GM12864 (cell line): ENCODE measurements around the gene ACSM5.

ENCODE experiments used
- DNase-seq: peaks from one replicate; pipeline ENCODE4 v3.0.0-alpha.2; 2011; ENCODE audit warnings: low read depth
- H3K4me3 ChIP-seq: 2 replicates; pipeline ENCODE4 v1.5.1; 2011; ENCODE audit warnings: mild to moderate bottlenecking, low read depth, low read length, control low read depth
- TF ChIP-seq, protein P1 (sequence below): IDR thresholded peaks from 2 replicates; pipeline ENCODE4 v1.5.1; 2011; ENCODE audit warnings: low read depth, mild to moderate bottlenecking, moderate library complexity, low read length, control low read depth, inconsistent platforms; ENCODE audit errors: missing control alignments

ACSM5 gene

DNA sequence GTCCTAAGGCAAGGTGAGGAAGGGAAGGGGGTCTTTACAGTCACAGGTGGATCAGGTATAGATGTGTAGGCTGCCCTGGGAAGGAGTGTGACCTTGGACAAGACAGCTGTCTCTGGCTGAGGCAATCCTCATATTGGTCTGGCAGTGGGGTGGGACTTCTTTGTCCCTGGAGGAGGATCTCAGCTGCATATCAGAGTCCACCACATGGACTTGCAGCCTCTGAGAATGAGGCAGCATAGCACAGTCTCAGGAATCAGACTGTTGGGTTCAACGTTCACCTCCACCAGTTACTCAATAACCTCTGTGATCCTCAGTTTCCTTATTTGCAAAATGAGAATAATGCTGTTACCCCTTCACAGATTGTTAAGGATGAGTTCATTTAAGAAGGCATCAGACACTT is 75.4 kb downstream of the ACSM5 start:
- TF ChIP-seq, protein P1, sequence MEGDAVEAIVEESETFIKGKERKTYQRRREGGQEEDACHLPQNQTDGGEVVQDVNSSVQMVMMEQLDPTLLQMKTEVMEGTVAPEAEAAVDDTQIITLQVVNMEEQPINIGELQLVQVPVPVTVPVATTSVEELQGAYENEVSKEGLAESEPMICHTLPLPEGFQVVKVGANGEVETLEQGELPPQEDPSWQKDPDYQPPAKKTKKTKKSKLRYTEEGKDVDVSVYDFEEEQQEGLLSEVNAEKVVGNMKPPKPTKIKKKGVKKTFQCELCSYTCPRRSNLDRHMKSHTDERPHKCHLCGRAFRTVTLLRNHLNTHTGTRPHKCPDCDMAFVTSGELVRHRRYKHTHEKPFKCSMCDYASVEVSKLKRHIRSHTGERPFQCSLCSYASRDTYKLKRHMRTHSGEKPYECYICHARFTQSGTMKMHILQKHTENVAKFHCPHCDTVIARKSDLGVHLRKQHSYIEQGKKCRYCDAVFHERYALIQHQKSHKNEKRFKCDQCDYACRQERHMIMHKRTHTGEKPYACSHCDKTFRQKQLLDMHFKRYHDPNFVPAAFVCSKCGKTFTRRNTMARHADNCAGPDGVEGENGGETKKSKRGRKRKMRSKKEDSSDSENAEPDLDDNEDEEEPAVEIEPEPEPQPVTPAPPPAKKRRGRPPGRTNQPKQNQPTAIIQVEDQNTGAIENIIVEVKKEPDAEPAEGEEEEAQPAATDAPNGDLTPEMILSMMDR, result no peak
- H3K4me3 ChIP-seq, result no peak overlapping the region
- DNase-seq, result no peak

DNA sequence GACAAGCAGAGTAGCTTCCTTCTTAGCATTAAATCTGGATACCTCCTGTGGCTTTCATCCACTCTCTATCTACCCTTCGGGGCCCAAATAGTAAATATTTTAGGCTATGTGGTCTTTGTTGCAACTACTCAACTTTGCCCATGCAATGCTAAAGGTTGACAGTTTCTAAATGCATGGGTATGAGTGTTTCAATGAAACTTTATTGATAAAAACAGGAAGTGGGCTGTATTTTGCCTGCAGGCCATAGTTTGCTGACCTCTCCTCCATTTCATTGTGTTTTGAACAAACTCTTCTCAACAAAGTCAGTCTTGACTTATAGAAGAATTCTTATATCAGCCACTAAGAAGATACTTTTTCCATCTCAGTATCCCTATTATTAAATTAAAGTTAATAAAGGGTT is 76.1 kb downstream of the ACSM5 start:
- H3K4me3 ChIP-seq, result no peak overlapping the region
- TF ChIP-seq, protein P1, result no peak
- DNase-seq, result no peak
